WTC11 (cell line): ENCODE data around the gene PVALB. TPM values are rescaled to one million over a fixed set of nuclear protein-coding genes. Genes with fewer than 3 reads are reported as not detected.

Experiments used
- ATAC-seq: fragments of 200-7000 bp; cut with Tn5 transposase; 2 replicates; pipeline ENCODE4 v1.10.0; 2021; ENCODE audit warnings: mild to moderate bottlenecking, moderate library complexity
- CTCF ChIA-PET: fragments of 300-600 bp; sonication (Branson Sonifier 250); formaldehyde crosslinking; loops from one replicate; lab custom pipeline; 2021; ENCODE audit warnings: antibody characterized with exemption; lab: Charles Lee
- POLR2A ChIA-PET: fragments of 350-600 bp; sonication (Branson Sonifier 250); formaldehyde crosslinking; loops from one replicate; lab custom pipeline; 2021; ENCODE audit warnings: antibody characterized with exemption; lab: Charles Lee
- DNase-seq: peaks from one replicate; pipeline ENCODE4 v3.0.0; 2021; ENCODE audit warnings: low spot score
- H3K27ac Mint-ChIP-seq: 2 replicates; pipeline ENCODE4 v1.8.0; 2021; ENCODE audit warnings: mixed read lengths
- H3K27me3 Mint-ChIP-seq: 2 replicates; pipeline ENCODE4 v1.8.0; 2021; ENCODE audit warnings: low read depth, mild to moderate bottlenecking, moderate library complexity, mixed read lengths
- H3K36me3 Mint-ChIP-seq: 2 replicates; pipeline ENCODE4 v1.8.0; 2021; ENCODE audit warnings: mixed read lengths
- H3K4me1 Mint-ChIP-seq: 2 replicates; pipeline ENCODE4 v1.8.0; 2022; ENCODE audit warnings: mixed read lengths
- H3K4me3 Mint-ChIP-seq: 2 replicates; pipeline ENCODE4 v1.8.0; 2021; ENCODE audit warnings: mild to moderate bottlenecking, moderate library complexity, mixed read lengths
- H3K9me3 Mint-ChIP-seq: 2 replicates; pipeline ENCODE4 v1.8.0; 2021; ENCODE audit warnings: mixed read lengths
- AFF4 ChIP-seq: sonication (generic); formaldehyde crosslinking; IDR thresholded peaks from 2 replicates; pipeline ENCODE4 v1.8.1; 2023; ENCODE audit warnings: mild to moderate bottlenecking, missing genetic modification reagents, borderline replicate concordance
- CREB1 ChIP-seq: sonication (generic); formaldehyde crosslinking; IDR thresholded peaks from 2 replicates; pipeline ENCODE4 v1.8.0; 2023; ENCODE audit warnings: mild to moderate bottlenecking, missing genetic modification reagents
- ELF4 ChIP-seq: sonication (generic); formaldehyde crosslinking; IDR thresholded peaks from 2 replicates; pipeline ENCODE4 v1.8.1; 2022; ENCODE audit warnings: low read depth, mild to moderate bottlenecking, moderate library complexity, missing genetic modification reagents
- FOXP4 ChIP-seq: sonication (generic); formaldehyde crosslinking; IDR thresholded peaks from 2 replicates; pipeline ENCODE4 v1.8.0; 2022; ENCODE audit warnings: mild to moderate bottlenecking, missing genetic modification reagents
- HMGXB4 ChIP-seq: sonication (generic); formaldehyde crosslinking; IDR thresholded peaks from 2 replicates; pipeline ENCODE4 v1.8.1; 2023; ENCODE audit warnings: mild to moderate bottlenecking, moderate library complexity, missing genetic modification reagents
- MLX ChIP-seq: sonication (generic); formaldehyde crosslinking; IDR thresholded peaks from 2 replicates; pipeline ENCODE4 v1.8.1; 2023; ENCODE audit warnings: mild to moderate bottlenecking, missing genetic modification reagents, moderate library complexity
- NFATC4 ChIP-seq: fragments of 250-450 bp; sonication (Bioruptor Pico); IDR thresholded peaks from 2 replicates; pipeline ENCODE4 v1.9.0; 2021; ENCODE audit warnings: mild to moderate bottlenecking
- TEAD1 ChIP-seq: sonication (generic); formaldehyde crosslinking; IDR thresholded peaks from 2 replicates; pipeline ENCODE4 v1.8.0; 2022; ENCODE audit warnings: mild to moderate bottlenecking, missing genetic modification reagents
- USF1 ChIP-seq: sonication (generic); formaldehyde crosslinking; IDR thresholded peaks from 2 replicates; pipeline ENCODE4 v1.8.0; 2022; ENCODE audit warnings: mild to moderate bottlenecking, missing genetic modification reagents
- ZNF532 ChIP-seq: fragments of 250-450 bp; sonication (Bioruptor Pico); IDR thresholded peaks from 2 replicates; pipeline ENCODE4 v1.9.0; 2021; ENCODE audit warnings: mild to moderate bottlenecking, borderline replicate concordance
- total RNA-seq: library from RNA; stranded (reverse); gene quantifications from 3 replicates; pipeline ENCODE4 v1.2.3, GENCODE V29; 2021
- TF ChIP-seq, protein P1 (sequence below): sonication (generic); formaldehyde crosslinking; IDR thresholded peaks from 2 replicates; pipeline ENCODE4 v1.8.1; 2022; ENCODE audit warnings: mild to moderate bottlenecking, missing genetic modification reagents, moderate library complexity, borderline replicate concordance
- TF ChIP-seq, protein P2 (sequence below): sonication (generic); formaldehyde crosslinking; IDR thresholded peaks from 2 replicates; pipeline ENCODE4 v1.8.1; 2023; ENCODE audit warnings: mild to moderate bottlenecking, missing genetic modification reagents
- TF ChIP-seq, protein P3 (sequence below): sonication (generic); formaldehyde crosslinking; IDR thresholded peaks from 2 replicates; pipeline ENCODE4 v1.8.1; 2022; ENCODE audit warnings: mild to moderate bottlenecking, moderate library complexity, missing genetic modification reagents

Gene PVALB
- total RNA-seq, 1 experiment from 2014 or later: 2.7 TPM

GRCh38 chr22:36860017-36860416 lies 43.2 kb upstream of the PVALB start:
- no peak overlapping the region for H3K27ac Mint-ChIP-seq
- no peaks in the 10 kb centered on the region for H3K9me3 Mint-ChIP-seq
- peaks cover 29% of the 10 kb centered on the region for H3K27me3 Mint-ChIP-seq
- TF ChIP-seq NFATC4 (CRISPR knock-in tag): no peak
- no peak overlapping the region for H3K4me3 Mint-ChIP-seq
- ChIA-PET POLR2A (no interaction called here), CTCF (interaction anchor here (0.6 to 2.0 kb wide), 5 partner anchors 74 to 162 kb away, joined by 3 to 14 read pairs (median 3); partner anchors contain the start of gene IFT27)
- no peaks in the 10 kb centered on the region for H3K36me3 Mint-ChIP-seq
- ATAC-seq (no peak), DNase-seq (no peak)
- peaks cover 9% of the 10 kb centered on the region for H3K4me1 Mint-ChIP-seq

DNA sequence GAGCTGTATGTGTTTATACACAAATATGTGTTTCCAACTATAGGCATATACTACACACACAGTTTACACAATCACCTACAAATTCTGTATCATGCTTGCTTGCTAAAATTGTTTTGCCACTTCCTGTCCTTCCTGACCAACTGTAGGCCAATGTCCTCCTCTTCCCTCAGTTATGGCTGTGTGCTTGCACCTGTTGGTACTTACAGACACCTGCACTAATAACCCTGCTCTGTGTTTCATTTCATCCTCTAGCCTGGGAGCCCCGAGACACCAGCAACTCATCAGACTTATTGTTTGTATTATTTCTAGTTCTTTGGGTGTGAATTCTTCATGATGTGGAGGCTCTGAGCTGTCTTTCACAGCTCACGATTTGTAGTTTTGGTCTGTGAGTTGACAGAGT lies 42.1 kb upstream of the PVALB start:
- Mint-ChIP-seq H3K36me3 (no peaks in the 10 kb centered on the region), H3K27me3 (peaks cover 29% of the 10 kb centered on the region), H3K9me3 (no peaks in the 10 kb centered on the region), H3K27ac (no peak overlapping the region), H3K4me1 (peaks cover 9% of the 10 kb centered on the region), H3K4me3 (no peak overlapping the region)
- TF ChIP-seq, protein P1, sequence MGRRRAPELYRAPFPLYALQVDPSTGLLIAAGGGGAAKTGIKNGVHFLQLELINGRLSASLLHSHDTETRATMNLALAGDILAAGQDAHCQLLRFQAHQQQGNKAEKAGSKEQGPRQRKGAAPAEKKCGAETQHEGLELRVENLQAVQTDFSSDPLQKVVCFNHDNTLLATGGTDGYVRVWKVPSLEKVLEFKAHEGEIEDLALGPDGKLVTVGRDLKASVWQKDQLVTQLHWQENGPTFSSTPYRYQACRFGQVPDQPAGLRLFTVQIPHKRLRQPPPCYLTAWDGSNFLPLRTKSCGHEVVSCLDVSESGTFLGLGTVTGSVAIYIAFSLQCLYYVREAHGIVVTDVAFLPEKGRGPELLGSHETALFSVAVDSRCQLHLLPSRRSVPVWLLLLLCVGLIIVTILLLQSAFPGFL (CRISPR knock-in tag): no peak
- CTCF ChIA-PET: interaction anchor here (1.0 to 2.0 kb wide), 4 partner anchors 81 to 163 kb away, joined by 3 to 14 read pairs (median 3); no protein-coding TSS in a partner anchor
- POLR2A ChIA-PET: no interaction called here
- ATAC-seq (no peak), DNase-seq (no peak)

- DNase-seq (no peak), ATAC-seq (no peak)
- Mint-ChIP-seq H3K4me3 (no peak overlapping the region), H3K4me1 (peaks cover 9% of the 10 kb centered on the region), H3K27me3 (peaks cover 29% of the 10 kb centered on the region), H3K27ac (no peak overlapping the region), H3K36me3 (no peaks in the 10 kb centered on the region), H3K9me3 (peaks cover 4% of the 10 kb centered on the region; the same call in 1 of the 2 replicates)
- ChIA-PET CTCF (interaction anchor here (1.0 to 1.2 kb wide), 2 partner anchors 101 to 120 kb away, joined by 3 to 4 read pairs; no protein-coding TSS in a partner anchor), POLR2A (no interaction called here)
- TF ChIP-seq, protein P2, sequence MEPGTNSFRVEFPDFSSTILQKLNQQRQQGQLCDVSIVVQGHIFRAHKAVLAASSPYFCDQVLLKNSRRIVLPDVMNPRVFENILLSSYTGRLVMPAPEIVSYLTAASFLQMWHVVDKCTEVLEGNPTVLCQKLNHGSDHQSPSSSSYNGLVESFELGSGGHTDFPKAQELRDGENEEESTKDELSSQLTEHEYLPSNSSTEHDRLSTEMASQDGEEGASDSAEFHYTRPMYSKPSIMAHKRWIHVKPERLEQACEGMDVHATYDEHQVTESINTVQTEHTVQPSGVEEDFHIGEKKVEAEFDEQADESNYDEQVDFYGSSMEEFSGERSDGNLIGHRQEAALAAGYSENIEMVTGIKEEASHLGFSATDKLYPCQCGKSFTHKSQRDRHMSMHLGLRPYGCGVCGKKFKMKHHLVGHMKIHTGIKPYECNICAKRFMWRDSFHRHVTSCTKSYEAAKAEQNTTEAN (CRISPR knock-in tag): no peak
- TF ChIP-seq ZNF532 (CRISPR knock-in tag): no peak
- TF ChIP-seq AFF4 (CRISPR knock-in tag): no peak
- no peak for TF ChIP-seq ELF4 (CRISPR knock-in tag)
- no peak for TF ChIP-seq USF1 (CRISPR knock-in tag)
- TF ChIP-seq TEAD1 (CRISPR knock-in tag): no peak
- no peak for TF ChIP-seq MLX
- TF ChIP-seq HMGXB4 (CRISPR knock-in tag): no peak
- TF ChIP-seq, protein P3, sequence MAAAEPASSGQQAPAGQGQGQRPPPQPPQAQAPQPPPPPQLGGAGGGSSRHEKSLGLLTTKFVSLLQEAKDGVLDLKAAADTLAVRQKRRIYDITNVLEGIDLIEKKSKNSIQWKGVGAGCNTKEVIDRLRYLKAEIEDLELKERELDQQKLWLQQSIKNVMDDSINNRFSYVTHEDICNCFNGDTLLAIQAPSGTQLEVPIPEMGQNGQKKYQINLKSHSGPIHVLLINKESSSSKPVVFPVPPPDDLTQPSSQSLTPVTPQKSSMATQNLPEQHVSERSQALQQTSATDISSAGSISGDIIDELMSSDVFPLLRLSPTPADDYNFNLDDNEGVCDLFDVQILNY (CRISPR knock-in tag): no peak
- TF ChIP-seq CREB1 (CRISPR knock-in tag): no peak
- no peak for TF ChIP-seq FOXP4 (CRISPR knock-in tag)
Measured at GRCh38 chr22:36858156-36858555, 41.3 kb upstream of the PVALB start.
